GM12874 (cell line): ENCODE results near the gene SULF2.

Source experiments
- CTCF ChIP-seq: IDR thresholded peaks from 2 replicates; pipeline ENCODE4 v1.5.1; 2011; ENCODE audit warnings: low read depth, mild to moderate bottlenecking, control low read depth, low read length, moderate library complexity; ENCODE audit not compliant: insufficient read depth

The SULF2 gene

GRCh38 chr20:47711046-47711752 is 74.1 kb downstream of the SULF2 start:
- TF ChIP-seq CTCF, result no peak

- TF ChIP-seq CTCF, result no peak
Observed at GRCh38 chr20:47710665-47711045, 74.6 kb downstream of the SULF2 start.

DNA sequence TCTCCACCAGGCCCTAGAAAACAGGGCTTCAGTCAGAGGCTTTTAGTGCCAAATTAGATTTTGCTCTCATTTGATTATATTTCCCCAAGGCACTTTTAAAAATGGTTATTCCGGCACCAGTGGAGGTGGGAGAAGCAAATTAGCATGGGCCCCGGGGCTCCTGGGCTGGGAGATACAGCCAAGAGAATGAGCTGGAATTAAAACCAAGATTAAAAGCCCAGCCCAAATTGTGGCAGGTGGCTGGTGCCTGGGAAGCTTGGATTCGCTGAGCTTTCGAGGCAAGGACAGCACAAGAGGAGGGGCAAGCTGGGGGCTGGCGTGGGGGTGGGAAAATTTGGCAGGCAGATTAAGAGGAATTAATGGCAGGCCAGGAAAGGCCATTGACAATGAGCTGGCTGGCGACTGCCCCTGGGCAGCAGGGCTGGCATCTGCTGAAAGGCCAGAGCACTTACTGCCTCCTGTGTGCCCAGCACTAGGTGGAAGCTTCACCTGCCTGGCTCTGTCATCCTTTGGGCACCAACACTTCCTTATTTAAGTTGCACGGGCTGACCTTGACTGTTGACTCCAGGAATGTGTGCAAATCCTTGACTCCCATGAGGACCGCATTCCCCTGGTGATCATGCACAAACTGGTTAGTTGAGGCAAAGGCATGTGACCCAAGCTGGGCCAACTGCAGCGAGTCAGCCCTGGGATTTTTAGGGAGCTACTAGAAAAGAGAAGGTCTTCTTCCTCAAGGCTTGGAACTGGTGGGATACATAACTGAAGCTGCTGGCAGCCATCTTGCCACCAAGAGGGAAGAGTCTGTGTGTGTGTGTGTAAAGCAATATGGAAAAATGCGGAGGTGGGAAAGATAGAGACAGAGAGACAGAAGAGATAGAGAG is 76.1 kb downstream of the SULF2 start:
- TF ChIP-seq CTCF, result no peak

- TF ChIP-seq CTCF, result no peak
Observed at GRCh38 chr20:47708140-47708807, 77.0 kb downstream of the SULF2 start.

GRCh38 chr20:47706345-47706744 is 78.9 kb downstream of the SULF2 start:
- no peak for TF ChIP-seq CTCF

DNA sequence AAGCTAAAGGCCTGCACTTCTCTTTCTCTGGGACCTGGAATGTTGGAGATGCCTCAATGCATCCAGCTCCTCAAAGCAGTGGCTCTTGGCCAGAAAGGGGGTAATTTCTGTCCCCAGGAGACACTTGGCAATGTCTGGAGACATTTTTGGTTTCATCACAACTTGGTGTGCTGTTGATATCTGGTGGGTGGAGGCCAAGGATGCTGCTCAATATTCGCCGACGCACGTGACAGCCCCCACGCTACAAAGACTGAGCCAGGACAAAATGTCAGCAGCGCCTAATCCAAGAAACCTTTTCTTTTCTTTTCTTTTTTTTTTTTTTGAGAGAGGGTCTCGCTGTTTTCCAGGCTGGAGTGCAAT is 79.8 kb downstream of the SULF2 start:
- TF ChIP-seq CTCF, result no peak
